ENCODE data around the gene DIP2C. TPM values are rescaled to one million over a fixed set of nuclear protein-coding genes. Genes with fewer than 3 reads are reported as not detected.
"Not testable (repeated sequence)": the region's sequence is repeated elsewhere in the genome, so short reads cannot be mapped to it uniquely, and the experiment has no call there.

The DIP2C gene
- total and polyA plus RNA-seq, 2 donors: 21.0 to 24.3 TPM

- WGBS: 69% methylated on average over 39 of the region's 39 CpGs
- H3K4me3 ChIP-seq (ENCODE audit: low read depth, low read length): no peak overlapping the region
- no peak for DNase-seq (ENCODE audit: extremely low spot score)
- no peaks in the 10 kb centered on the region for H3K36me3 ChIP-seq (ENCODE audit: insufficient read depth)
- H3K4me1 ChIP-seq (ENCODE audit: insufficient read depth): no peaks in the 10 kb centered on the region
- no peak overlapping the region for H3K27ac ChIP-seq (ENCODE audit: low read depth)
These were observed 55.9 kb downstream of the DIP2C start for GRCh38 chr10:633279-634245.

GRCh38 chr10:632807-633177, 56.7 kb downstream of the DIP2C start:
- not testable (repeated sequence) for DNase-seq (ENCODE audit: extremely low spot score); H3K4me3 ChIP-seq (ENCODE audit: low read depth, low read length); H3K27ac ChIP-seq (ENCODE audit: low read depth); H3K4me1 ChIP-seq (ENCODE audit: insufficient read depth); H3K36me3 ChIP-seq (ENCODE audit: insufficient read depth)
- WGBS: 96% methylated on average over 20 of the region's 21 CpGs

- 98% methylated on average over 43 of the region's 51 CpGs for WGBS
- DNase-seq (ENCODE audit: extremely low spot score); H3K36me3 ChIP-seq (ENCODE audit: insufficient read depth); H3K27ac ChIP-seq (ENCODE audit: low read depth); H3K4me3 ChIP-seq (ENCODE audit: low read depth, low read length); H3K4me1 ChIP-seq (ENCODE audit: insufficient read depth): not testable (repeated sequence)
These were observed 57.2 kb downstream of the DIP2C start for GRCh38 chr10:632155-632806.

- Histone ChIP-seq H3K4me3 (ENCODE audit: low read depth, low read length) (no peak overlapping the region), H3K36me3 (ENCODE audit: insufficient read depth) (no peaks in the 10 kb centered on the region), H3K4me1 (ENCODE audit: insufficient read depth) (no peaks in the 10 kb centered on the region), H3K27ac (ENCODE audit: low read depth) (no peak overlapping the region)
- WGBS: 94% methylated on average over 11 of the region's 11 CpGs
- DNase-seq (ENCODE audit: extremely low spot score): no peak
These were observed 58.2 kb downstream of the DIP2C start for GRCh38 chr10:631266-631665.

GRCh38 chr10:630581-631073, 58.8 kb downstream of the DIP2C start:
- 92% methylated on average over 23 of the region's 23 CpGs for WGBS
- Histone ChIP-seq H3K27ac (ENCODE audit: low read depth) (no peak overlapping the region), H3K36me3 (ENCODE audit: insufficient read depth) (no peaks in the 10 kb centered on the region), H3K4me1 (ENCODE audit: insufficient read depth) (no peaks in the 10 kb centered on the region), H3K4me3 (ENCODE audit: low read depth, low read length) (no peak overlapping the region)
- DNase-seq (ENCODE audit: extremely low spot score): no peak

- DNase-seq (ENCODE audit: extremely low spot score): no peak
- WGBS: 88% methylated on average over 25 of the region's 25 CpGs
- Histone ChIP-seq H3K27ac (ENCODE audit: low read depth) (no peak overlapping the region), H3K4me3 (ENCODE audit: low read depth, low read length) (no peak overlapping the region), H3K36me3 (ENCODE audit: insufficient read depth) (no peaks in the 10 kb centered on the region), H3K4me1 (ENCODE audit: insufficient read depth) (no peaks in the 10 kb centered on the region)
These were observed 60.1 kb downstream of the DIP2C start for GRCh38 chr10:629186-629998.

- Histone ChIP-seq H3K4me1 (ENCODE audit: insufficient read depth) (no peaks in the 10 kb centered on the region), H3K36me3 (ENCODE audit: insufficient read depth) (no peaks in the 10 kb centered on the region), H3K4me3 (ENCODE audit: low read depth, low read length) (no peak overlapping the region), H3K27ac (ENCODE audit: low read depth) (no peak overlapping the region)
- DNase-seq (ENCODE audit: extremely low spot score): no peak
- WGBS: 84% methylated on average over 19 of the region's 19 CpGs
These were observed 61.0 kb downstream of the DIP2C start for GRCh38 chr10:628386-629045.

- Histone ChIP-seq H3K4me3 (ENCODE audit: low read depth, low read length) (no peak overlapping the region), H3K36me3 (ENCODE audit: insufficient read depth) (no peaks in the 10 kb centered on the region), H3K27ac (ENCODE audit: low read depth) (no peak overlapping the region), H3K4me1 (ENCODE audit: insufficient read depth) (no peaks in the 10 kb centered on the region)
- no peak for DNase-seq (ENCODE audit: extremely low spot score)
- WGBS: 94% methylated on average over 46 of the region's 46 CpGs
These were observed 62.2 kb downstream of the DIP2C start for GRCh38 chr10:627032-627992.

- H3K4me1 ChIP-seq (ENCODE audit: insufficient read depth): no peaks in the 10 kb centered on the region
- no peaks in the 10 kb centered on the region for H3K36me3 ChIP-seq (ENCODE audit: insufficient read depth)
- H3K27ac ChIP-seq (ENCODE audit: low read depth): no peak overlapping the region
- 92% methylated on average over 21 of the region's 21 CpGs for WGBS
- DNase-seq (ENCODE audit: extremely low spot score): no peak
- no peak overlapping the region for H3K4me3 ChIP-seq (ENCODE audit: low read depth, low read length)
These were observed 63.4 kb downstream of the DIP2C start for GRCh38 chr10:625751-626711.

- no peaks in the 10 kb centered on the region for H3K4me1 ChIP-seq (ENCODE audit: insufficient read depth)
- no peak overlapping the region for H3K27ac ChIP-seq (ENCODE audit: low read depth)
- no peak for DNase-seq (ENCODE audit: extremely low spot score)
- no peak overlapping the region for H3K4me3 ChIP-seq (ENCODE audit: low read depth, low read length)
- no peaks in the 10 kb centered on the region for H3K36me3 ChIP-seq (ENCODE audit: insufficient read depth)
- 75% methylated on average over 17 of the region's 17 CpGs for WGBS
These were observed 64.2 kb downstream of the DIP2C start for GRCh38 chr10:625333-625696.

GRCh38 chr10:624605-625332, 64.7 kb downstream of the DIP2C start:
- no peak for DNase-seq (ENCODE audit: extremely low spot score)
- H3K4me3 ChIP-seq (ENCODE audit: low read depth, low read length): no peak overlapping the region

More at GRCh38 chr10:624605-625332, 64.7 kb downstream of the DIP2C start:
- 61% methylated on average over 35 of the region's 35 CpGs for WGBS
- no peaks in the 10 kb centered on the region for H3K36me3 ChIP-seq (ENCODE audit: insufficient read depth)
- peak overlapping the region; percentile 3 for H3K27ac ChIP-seq (ENCODE audit: low read depth)
- no peaks in the 10 kb centered on the region for H3K4me1 ChIP-seq (ENCODE audit: insufficient read depth)

Measured in urinary bladder (tissue), 4 donors.